Measurements from ENCODE around the gene RASEF. TPM values are rescaled to one million over a fixed set of nuclear protein-coding genes. Genes with fewer than 3 reads are reported as not detected.

RASEF gene
- total and polyA plus RNA-seq, 2 donors (not counting 3 experiments of a cell fraction or from before 2014, with no cell fraction given), result 0.11 TPM; not detected in 1

- H3K27me3 ChIP-seq (ENCODE audit: control insufficient read depth in 2 of 2, insufficient read depth in 2 of 2, low read length in 2 of 2), result no peaks in the 10 kb centered on the region
- intact Hi-C loops (cut with micrococcal nuclease), result no loop called here
- CTCF ChIA-PET, result no interaction called here
- no peaks in the 10 kb centered on the region for H3K4me1 ChIP-seq (ENCODE audit: control insufficient read depth, extremely low read depth, insufficient read depth, low read length)
- H4K20me1 ChIP-seq (replicated peaks; ENCODE audit: control insufficient read depth, extremely low read depth, insufficient read depth, low read length), result no peaks in the 10 kb centered on the region
- H3K36me3 ChIP-seq (ENCODE audit: control insufficient read depth in 2 of 2, extremely low read depth in 1 of 2, insufficient read depth in 2 of 2, low read length in 2 of 2), result no peaks in the 10 kb centered on the region
- no peak overlapping the region for H3K4me2 ChIP-seq (ENCODE audit: insufficient read depth, low read length)
- H3K27ac ChIP-seq (ENCODE audit: insufficient read depth, low read depth, low read length), result no peak overlapping the region
- H3K9me1 ChIP-seq (replicated peaks; ENCODE audit: control insufficient read depth, extremely low read depth, insufficient read depth, low read length), result no peaks in the 10 kb centered on the region
- TF ChIP-seq EZH2 (IDR thresholded peaks at IDR 0.05; ENCODE audit: borderline replicate concordance, low read depth, low read length, severe bottlenecking), result no peak
- TF ChIP-seq MAX (IDR thresholded peaks at IDR 0.05; ENCODE audit: insufficient read depth, insufficient read length), result no peak
- TF ChIP-seq POLR2A (IDR thresholded peaks at IDR 0.05; ENCODE audit: low read depth, low read length), result no peak
- TF ChIP-seq JUN (IDR thresholded peaks at IDR 0.05; ENCODE audit: borderline replicate concordance, insufficient read depth, insufficient read length, low read depth), result no peak
- no peak for TF ChIP-seq CTCF (IDR thresholded peaks at IDR 0.05; ENCODE audit: extremely low read depth in 1 of 2, insufficient read depth in 1 of 2, low read depth in 1 of 2, low read length in 2 of 2)
- TF ChIP-seq FOS (IDR thresholded peaks at IDR 0.05; ENCODE audit: borderline replicate concordance, insufficient read depth, low read length), result no peak
- H3K79me2 ChIP-seq (ENCODE audit: control insufficient read depth, insufficient read depth, low read length), result no peaks in the 10 kb centered on the region
- FAIRE-seq, result no peak
- no peak overlapping the region for H3K9ac ChIP-seq (replicated peaks; ENCODE audit: extremely low read depth, insufficient read depth, low read length)
- no TSS peak for BruUV-seq (replicated peaks)
- no peak overlapping the region for H2AFZ ChIP-seq (ENCODE audit: low read depth, low read length)
- no peak for DNase-seq (ENCODE audit: low read depth, low spot score)
- no peak overlapping the region for H3K4me3 ChIP-seq (replicated peaks in 1 of 3; ENCODE audit: insufficient read depth in 1 of 3, low read depth in 1 of 3, low read length in 3 of 3)
- dilution Hi-C loops (cut with MboI; ENCODE audit: extremely low pct_ligation_motif_present, low sequenced_read_pairs), result no loop called here
- no peaks in the 10 kb centered on the region for H3K9me3 ChIP-seq (replicated peaks; ENCODE audit: control insufficient read depth, insufficient read depth, low read length)
- POLR2A ChIA-PET, result no interaction called here
Observed at GRCh38 chr9:82972446-82972845, 90.5 kb downstream of the RASEF start.

- Histone ChIP-seq H3K36me3 (ENCODE audit: control insufficient read depth in 2 of 2, extremely low read depth in 1 of 2, insufficient read depth in 2 of 2, low read length in 2 of 2) (no peaks in the 10 kb centered on the region), H3K9me1 (replicated peaks; ENCODE audit: control insufficient read depth, extremely low read depth, insufficient read depth, low read length) (no peaks in the 10 kb centered on the region), H3K9me3 (replicated peaks; ENCODE audit: control insufficient read depth, insufficient read depth, low read length) (no peaks in the 10 kb centered on the region), H2AFZ (ENCODE audit: low read depth, low read length) (no peak overlapping the region), H3K4me2 (ENCODE audit: insufficient read depth, low read length) (no peak overlapping the region), H3K27me3 (ENCODE audit: control insufficient read depth in 2 of 2, insufficient read depth in 2 of 2, low read length in 2 of 2) (no peaks in the 10 kb centered on the region), H3K9ac (replicated peaks; ENCODE audit: extremely low read depth, insufficient read depth, low read length) (no peak overlapping the region), H3K4me1 (ENCODE audit: control insufficient read depth, extremely low read depth, insufficient read depth, low read length) (no peaks in the 10 kb centered on the region), H3K4me3 (replicated peaks in 1 of 3; ENCODE audit: insufficient read depth in 1 of 3, low read depth in 1 of 3, low read length in 3 of 3) (no peak overlapping the region), H3K27ac (ENCODE audit: insufficient read depth, low read depth, low read length) (no peak overlapping the region), H4K20me1 (replicated peaks; ENCODE audit: control insufficient read depth, extremely low read depth, insufficient read depth, low read length) (no peaks in the 10 kb centered on the region), H3K79me2 (ENCODE audit: control insufficient read depth, insufficient read depth, low read length) (no peaks in the 10 kb centered on the region)
- intact Hi-C loops (cut with micrococcal nuclease), result no loop called here
- DNase-seq (ENCODE audit: low read depth, low spot score), result no peak
- no peak for FAIRE-seq
- dilution Hi-C loops (cut with MboI; ENCODE audit: extremely low pct_ligation_motif_present, low sequenced_read_pairs), result no loop called here
- ChIA-PET POLR2A (no interaction called here), CTCF (no interaction called here)
- no TSS peak for BruUV-seq (replicated peaks)
- TF ChIP-seq POLR2AphosphoS5 (IDR thresholded peaks at IDR 0.05; ENCODE audit: insufficient read depth, low read depth, low read length) (no peak), MAX (IDR thresholded peaks at IDR 0.05; ENCODE audit: insufficient read depth, insufficient read length) (no peak), JUN (IDR thresholded peaks at IDR 0.05; ENCODE audit: borderline replicate concordance, insufficient read depth, insufficient read length, low read depth) (no peak), CTCF (IDR thresholded peaks at IDR 0.05; ENCODE audit: extremely low read depth in 1 of 2, insufficient read depth in 1 of 2, low read depth in 1 of 2, low read length in 2 of 2) (no peak), FOS (IDR thresholded peaks at IDR 0.05; ENCODE audit: borderline replicate concordance, insufficient read depth, low read length) (no peak), GATA2 (IDR thresholded peaks at IDR 0.05; ENCODE audit: insufficient read depth, insufficient read length, low read depth, low read length) (no peak), EZH2 (IDR thresholded peaks at IDR 0.05; ENCODE audit: borderline replicate concordance, low read depth, low read length, severe bottlenecking) (no peak), MYC (IDR thresholded peaks at IDR 0.05; ENCODE audit: low read depth, low read length) (no peak), POLR2A (IDR thresholded peaks at IDR 0.05; ENCODE audit: low read depth, low read length) (no peak)
Observed at GRCh38 chr9:82970359-82970758, 92.6 kb downstream of the RASEF start.
